Stimulated activated CD4-positive, alpha-beta T cell treated with anti-CD3 and anti-CD28 coated beads, Interleukin-2, amount 100 ng/mL, for 4 hours (primary cell): Measurements from ENCODE around the gene VSX2.
"Not testable (repeated sequence)": the region's sequence is repeated elsewhere in the genome, so short reads cannot be mapped to it uniquely, and the experiment has no call there.

Experiments used
- DNase-seq: peaks from one replicate; pipeline ENCODE4 v3.0.0-alpha.2; 2020; ENCODE audit warnings: low read depth

Gene VSX2

GRCh38 chr14:74260525-74261233 is 21.4 kb downstream of the VSX2 start:
- no peak for DNase-seq

- no peak for DNase-seq
These were observed 22.0 kb downstream of the VSX2 start for GRCh38 chr14:74261288-74261687.

GRCh38 chr14:74262076-74262475 is 22.8 kb downstream of the VSX2 start:
- DNase-seq = no peak

- DNase-seq = no peak
These were observed 23.9 kb downstream of the VSX2 start for GRCh38 chr14:74263181-74263580.

- DNase-seq = no peak
These were observed 24.7 kb downstream of the VSX2 start for GRCh38 chr14:74263921-74264320.

GRCh38 chr14:74265301-74265965 is 26.2 kb downstream of the VSX2 start:
- no peak for DNase-seq

GRCh38 chr14:74267588-74267987 is 28.3 kb downstream of the VSX2 start:
- DNase-seq = no peak

- DNase-seq = not testable (repeated sequence)
These were observed 31.3 kb downstream of the VSX2 start for GRCh38 chr14:74270382-74271177.

- no peak for DNase-seq
These were observed 32.1 kb downstream of the VSX2 start for GRCh38 chr14:74271365-74271764.

- DNase-seq = no peak
These were observed 36.1 kb downstream of the VSX2 start for GRCh38 chr14:74275241-74275841.

- no peak for DNase-seq
These were observed 38.8 kb downstream of the VSX2 start for GRCh38 chr14:74278080-74278479.

GRCh38 chr14:74281069-74281468 is 41.8 kb downstream of the VSX2 start:
- DNase-seq = no peak

GRCh38 chr14:74286736-74287135 is 47.5 kb downstream of the VSX2 start:
- DNase-seq = no peak

- no peak for DNase-seq
These were observed 50.6 kb downstream of the VSX2 start for GRCh38 chr14:74289801-74290200.

GRCh38 chr14:74290415-74290814 is 51.2 kb downstream of the VSX2 start:
- DNase-seq = no peak

GRCh38 chr14:74292061-74292460 is 52.8 kb downstream of the VSX2 start:
- DNase-seq = no peak

- DNase-seq = no peak
These were observed 54.4 kb downstream of the VSX2 start for GRCh38 chr14:74293606-74294005.

- DNase-seq = no peak
These were observed 56.8 kb downstream of the VSX2 start for GRCh38 chr14:74296037-74296467.

GRCh38 chr14:74297986-74298385 is 58.7 kb downstream of the VSX2 start:
- DNase-seq = no peak

GRCh38 chr14:74299061-74299545 is 59.9 kb downstream of the VSX2 start:
- DNase-seq = no peak

- no peak for DNase-seq
These were observed 62.4 kb downstream of the VSX2 start for GRCh38 chr14:74301594-74302151.

GRCh38 chr14:74302152-74302628 is 62.9 kb downstream of the VSX2 start:
- DNase-seq = no peak
